Lower leg skin (tissue), 3 donors: ENCODE results near the gene OR52K2.

Experiments
- CTCF ChIP-seq, 3 donors: fragments of 450-650 bp; IDR thresholded peaks; one replicate each; pipeline ENCODE4 v1.5.1; 2016; ENCODE audit warnings: antibody characterized with exemption in 3 of 3, mild to moderate bottlenecking in 3 of 3, moderate library complexity in 2 of 3
- POLR2A ChIP-seq, 2 donors: fragments of 450-650 bp; IDR thresholded peaks; one replicate each; pipeline ENCODE4 v1.6.1; 2016 to 2017; ENCODE audit warnings: antibody characterized with exemption in 2 of 2, mild to moderate bottlenecking in 1 of 2, moderate library complexity in 1 of 2

GRCh38 chr11:4465407-4465806, 16.3 kb downstream of the OR52K2 start:
- TF ChIP-seq CTCF (IDR thresholded peaks at IDR 0.05) (no peak), POLR2A (IDR thresholded peaks at IDR 0.05) (no peak)
